Skin epidermis (tissue), 12 donors: ENCODE data around the gene PAX8.
A peak's percentile ranks its signal among the peaks of the same experiment; 100 is the strongest.

Experiments
- H3K27ac ChIP-seq, 21 experiments: fragments of 200-600 bp; sonication (generic) in 11 of 21; one replicate each; pipeline ENCODE4 v1.5.0; 2020; ENCODE audit warnings: mild to moderate bottlenecking in 3 of 21, inconsistent platforms in 2 of 21, moderate library complexity in 2 of 21
- H3K4me3 ChIP-seq, 7 experiments: fragments of 200-600 bp; sonication (generic) in 2 of 7; one replicate each; pipeline ENCODE4 v1.5.0; 2020; ENCODE audit warnings: inconsistent platforms in 2 of 7, mild to moderate bottlenecking in 2 of 7, moderate library complexity in 1 of 7

Gene PAX8

DNA sequence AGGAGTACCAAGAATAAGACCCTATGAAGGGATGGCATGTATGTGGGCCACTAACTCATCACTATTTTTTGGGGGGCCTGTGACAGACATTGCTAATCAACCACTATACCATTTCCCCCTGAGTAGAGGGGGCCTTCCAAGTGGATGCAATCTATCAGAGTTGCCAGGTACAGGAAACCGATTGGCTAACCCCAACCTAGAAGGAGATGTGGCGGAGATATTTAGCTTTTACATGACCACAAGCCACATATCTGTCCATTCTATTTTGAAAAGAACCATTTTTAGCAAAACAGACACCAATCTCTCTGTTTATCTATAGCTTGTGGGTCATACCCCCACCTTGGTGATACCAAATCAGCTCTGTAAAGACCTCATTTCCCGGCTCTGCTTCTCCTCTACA, 51.0 kb downstream of the PAX8 start:
- Histone ChIP-seq H3K27ac (no peak overlapping the region), H3K4me3 (no peak overlapping the region)

DNA sequence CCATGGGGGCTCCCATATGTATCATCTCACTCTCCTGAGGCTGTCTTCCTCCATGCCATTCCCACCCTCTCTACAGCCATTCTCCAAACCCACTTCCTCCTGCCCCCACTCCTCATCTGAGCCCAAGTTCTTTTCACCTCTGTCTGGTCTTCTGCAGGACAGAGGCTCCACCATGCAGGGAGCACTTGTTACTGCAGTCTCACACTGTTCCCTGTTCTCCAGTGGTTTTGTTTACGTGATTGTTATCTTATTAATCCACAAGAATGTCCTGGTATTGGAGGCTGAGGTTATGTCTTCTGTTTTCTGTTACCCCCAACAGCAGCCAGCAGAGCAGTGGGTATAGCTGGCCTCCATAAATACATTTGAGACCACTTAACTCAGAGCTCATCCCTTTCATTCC, 51.4 kb downstream of the PAX8 start:
- Histone ChIP-seq H3K4me3 (no peak overlapping the region), H3K27ac (no peak overlapping the region)

DNA sequence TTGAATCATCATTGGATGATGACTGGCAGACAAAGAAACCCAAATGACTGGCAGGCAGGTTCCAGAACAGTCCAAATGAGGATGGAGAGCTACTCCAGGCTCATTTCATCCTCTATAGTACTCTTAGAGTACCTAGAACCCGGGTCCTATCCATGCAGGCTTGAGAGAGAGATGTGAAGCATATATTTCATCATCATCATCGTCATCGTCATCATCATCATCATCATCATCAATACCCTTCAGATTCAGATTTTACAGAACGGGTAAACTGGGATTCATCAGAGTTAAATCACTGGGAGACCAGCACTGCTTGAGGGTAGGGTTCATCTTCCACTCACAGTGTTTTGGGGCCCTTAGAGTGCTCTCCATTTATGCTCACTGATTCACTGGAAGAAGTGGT, 52.3 kb downstream of the PAX8 start:
- Histone ChIP-seq H3K4me3 (no peak overlapping the region), H3K27ac (no peak overlapping the region)

DNA sequence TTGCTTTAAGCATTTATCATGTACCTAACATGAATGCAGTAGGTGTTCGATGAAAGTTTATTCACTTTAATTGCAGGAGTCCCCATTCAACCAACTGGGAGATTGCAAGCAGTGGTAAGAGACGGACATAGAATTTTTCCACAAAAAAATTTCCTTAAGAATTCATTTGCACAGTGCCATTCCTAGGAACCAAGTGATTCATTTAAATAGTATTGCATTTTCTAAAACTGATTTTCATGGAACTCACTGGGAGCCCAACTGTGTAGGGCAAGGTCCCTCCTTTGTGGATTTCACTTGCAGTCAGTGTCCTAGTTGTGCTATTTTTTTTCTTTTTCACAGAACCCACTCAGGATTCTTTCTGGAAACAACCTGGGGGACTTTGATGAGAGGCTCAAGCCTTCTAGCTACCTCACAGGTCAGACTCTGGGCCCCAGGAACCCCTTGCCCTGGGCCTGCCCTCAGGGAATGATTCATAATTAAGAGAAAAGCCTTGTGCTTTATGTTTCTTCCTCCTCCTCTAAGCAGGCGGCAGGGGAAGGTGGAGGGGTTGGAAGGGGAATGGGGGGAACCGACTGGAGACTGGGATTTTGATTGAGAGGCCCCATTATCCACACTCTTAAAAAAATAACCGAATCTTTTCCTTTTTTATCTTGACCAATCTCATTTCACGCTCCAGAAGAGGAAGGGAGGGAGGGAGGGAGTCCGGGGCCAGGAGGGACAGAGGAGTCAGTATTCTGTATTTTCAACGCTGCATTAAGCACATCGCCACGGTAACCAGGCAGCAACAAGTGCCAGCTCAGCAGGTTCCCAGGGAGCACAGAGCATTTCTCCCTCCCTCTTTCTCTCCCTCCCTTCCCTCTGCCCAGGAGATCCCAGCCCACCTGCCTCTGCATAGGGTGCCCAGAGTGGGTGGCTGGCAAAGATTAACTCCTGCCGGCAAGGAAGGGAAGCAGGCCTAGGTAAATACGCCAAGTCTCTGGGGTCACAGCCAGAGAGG, 53.2 kb downstream of the PAX8 start:
- Histone ChIP-seq H3K4me3 (no peak overlapping the region), H3K27ac (no peak overlapping the region)

DNA sequence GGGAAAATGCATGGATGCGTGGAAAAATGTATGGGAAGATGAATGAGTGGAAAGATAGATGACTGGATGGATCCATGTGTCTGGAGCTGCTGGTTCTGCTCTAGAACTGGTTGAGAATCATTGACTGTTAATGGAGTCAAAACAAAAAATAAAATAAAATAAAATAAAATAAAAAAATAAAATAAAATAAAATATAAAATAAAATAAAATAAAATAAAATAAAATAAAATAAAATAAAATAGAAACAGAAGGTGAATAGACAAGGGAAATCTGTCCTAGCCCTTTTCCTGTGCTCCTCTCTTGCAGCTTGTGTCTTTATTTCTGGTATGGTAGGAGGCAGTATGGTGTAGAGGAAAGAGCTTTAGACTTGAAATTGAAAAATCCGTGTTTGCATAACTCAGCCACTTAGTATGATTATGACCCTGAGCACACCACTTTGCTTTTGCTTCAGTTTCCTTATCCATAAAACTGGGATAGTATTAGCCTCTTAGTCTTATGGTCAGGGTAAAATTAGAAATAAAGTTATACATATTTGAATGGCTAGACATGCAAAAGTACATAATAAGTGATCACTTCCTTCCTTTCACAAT, 54.0 kb downstream of the PAX8 start:
- H3K4me3 ChIP-seq = no peak overlapping the region
- no peak overlapping the region for H3K27ac ChIP-seq

DNA sequence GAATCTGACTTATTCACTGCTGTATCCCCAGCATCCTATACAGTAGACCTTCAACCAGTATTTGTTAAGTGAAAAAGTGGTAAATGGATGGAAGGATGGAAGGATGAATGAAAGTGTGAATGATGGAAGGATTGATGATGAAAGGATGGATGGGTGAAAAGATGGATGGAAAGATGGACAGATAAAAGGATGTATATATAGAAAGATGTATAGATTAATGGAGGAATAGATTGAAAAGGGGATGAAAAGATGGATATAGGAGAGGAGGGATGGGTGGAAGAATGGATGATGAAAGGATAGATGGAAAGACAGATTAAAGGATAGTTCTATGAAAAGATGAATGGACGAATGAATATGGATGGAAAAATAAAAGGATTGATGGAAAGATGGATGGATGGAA, 54.9 kb downstream of the PAX8 start:
- Histone ChIP-seq H3K4me3 (no peak overlapping the region), H3K27ac (no peak overlapping the region)

DNA sequence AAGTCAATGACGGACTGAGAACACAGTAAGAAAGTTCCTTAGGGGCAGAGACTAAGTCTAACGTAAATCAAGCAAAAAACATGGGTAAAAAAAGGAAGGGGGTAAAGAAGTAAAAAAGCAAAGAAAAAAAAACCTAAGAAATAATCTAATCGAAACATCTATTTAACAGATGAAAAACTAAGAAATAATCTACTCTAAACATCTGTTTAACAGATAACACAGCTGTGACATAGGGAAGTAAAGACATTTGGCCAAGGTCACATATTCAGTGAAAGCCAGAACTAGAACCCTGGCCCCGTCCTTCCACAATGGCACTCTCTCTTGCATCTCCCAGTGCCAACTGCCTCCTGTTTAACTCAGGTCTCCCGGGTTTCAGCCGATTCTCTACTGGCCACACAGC, 56.9 kb downstream of the PAX8 start:
- Histone ChIP-seq H3K4me3 (no peak overlapping the region), H3K27ac (no peak overlapping the region)

DNA sequence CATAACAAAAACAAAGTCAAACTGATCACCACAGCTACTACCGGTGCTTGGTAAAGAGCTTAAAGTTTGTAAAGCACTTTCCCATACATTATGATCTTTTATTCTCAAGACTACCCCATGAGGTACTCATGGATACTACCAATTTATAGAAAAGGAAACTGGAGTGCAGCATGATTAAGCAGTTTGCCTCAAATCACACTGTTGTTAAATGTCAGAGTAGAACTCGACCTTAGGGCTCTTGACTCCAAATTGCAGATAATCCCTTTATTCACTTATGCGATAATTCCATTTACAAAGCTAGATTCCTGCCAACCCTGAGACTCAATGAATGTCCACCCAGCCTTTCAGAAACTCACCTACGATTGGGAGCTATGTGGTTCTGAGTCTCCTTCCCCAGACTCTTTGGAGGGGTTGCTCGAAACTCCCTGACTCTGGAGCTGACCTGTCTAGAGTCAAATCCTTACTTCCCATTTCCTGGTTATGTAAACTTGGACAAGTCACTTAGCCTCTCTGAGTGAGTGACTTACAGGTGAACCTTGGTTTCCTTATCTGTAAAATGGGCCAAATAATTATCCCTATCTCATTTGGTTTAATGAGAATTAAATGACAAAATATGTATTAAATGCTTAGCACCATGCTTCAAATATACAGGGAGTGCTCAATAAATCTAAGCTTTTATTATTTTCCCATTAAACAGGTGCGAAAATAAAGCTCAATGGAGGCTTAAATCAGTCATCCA, 57.6 kb downstream of the PAX8 start:
- H3K27ac ChIP-seq = peak overlapping the region in 2 of 21 experiments; percentile 8 to 36
- no peak overlapping the region for H3K4me3 ChIP-seq

DNA sequence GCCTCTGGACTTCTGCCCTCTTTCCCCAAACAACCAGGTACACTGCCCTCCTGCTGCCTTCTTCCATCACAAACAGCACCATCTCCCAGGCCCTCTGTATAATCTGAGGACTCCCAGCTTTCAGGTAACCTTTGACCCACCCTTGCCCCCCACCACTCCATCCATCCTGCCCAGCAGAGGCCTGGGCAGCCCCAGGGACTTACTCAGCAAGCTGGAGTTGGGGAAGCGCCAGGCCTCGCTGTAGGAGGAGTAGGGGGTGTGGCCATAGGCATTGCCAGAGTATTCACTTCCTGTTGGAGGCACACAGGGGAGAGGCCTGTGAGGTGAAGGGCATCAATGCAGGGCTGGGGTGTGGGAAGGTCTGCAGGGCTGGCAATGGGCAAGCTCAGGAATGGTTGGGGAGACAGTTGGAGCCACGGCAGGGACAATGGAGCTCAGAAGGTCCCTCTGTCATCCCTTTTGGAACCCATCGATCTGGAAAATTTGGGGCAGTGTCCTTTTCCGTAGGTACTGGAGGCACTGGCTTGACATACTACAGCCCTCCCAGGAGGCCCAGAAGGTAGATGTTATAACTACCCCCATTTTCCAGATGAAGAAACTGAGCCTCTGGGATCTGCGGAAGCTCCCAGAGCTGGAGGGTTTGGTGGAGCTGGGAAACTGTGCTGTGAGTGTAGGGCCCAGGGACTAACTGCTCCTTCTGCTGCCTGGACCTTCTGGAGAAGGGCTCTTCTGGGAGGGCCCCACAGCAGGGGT, 58.7 kb downstream of the PAX8 start:
- H3K4me3 ChIP-seq = no peak overlapping the region

DNA sequence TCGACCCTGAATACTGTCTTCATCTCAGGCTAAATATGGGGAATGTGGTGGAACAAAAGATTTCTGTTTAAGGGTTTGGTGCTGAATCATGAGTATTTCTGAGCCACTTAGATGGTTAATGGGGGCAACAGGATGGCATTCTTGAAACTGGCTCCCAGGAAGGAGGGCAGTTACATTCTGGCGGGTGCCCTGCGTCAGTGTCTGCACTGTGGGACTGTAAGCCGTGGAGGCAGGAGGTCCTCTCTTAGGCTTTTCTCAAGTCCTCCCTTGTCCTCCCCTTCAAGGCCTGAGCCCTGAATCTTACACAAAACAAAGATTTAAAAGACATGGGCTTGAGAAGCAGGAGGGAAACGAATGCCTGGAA, 59.2 kb downstream of the PAX8 start:
- Histone ChIP-seq H3K4me3 (no peak overlapping the region), H3K27ac (peak overlapping the region in 4 of 21 experiments; percentile 18 to 40 (median 32))

More for the DNA sequence above, 58.7 kb downstream of the PAX8 start:
- peak overlapping the region in 3 of 21 experiments; percentile 23 to 40 (median 40) for H3K27ac ChIP-seq

DNA sequence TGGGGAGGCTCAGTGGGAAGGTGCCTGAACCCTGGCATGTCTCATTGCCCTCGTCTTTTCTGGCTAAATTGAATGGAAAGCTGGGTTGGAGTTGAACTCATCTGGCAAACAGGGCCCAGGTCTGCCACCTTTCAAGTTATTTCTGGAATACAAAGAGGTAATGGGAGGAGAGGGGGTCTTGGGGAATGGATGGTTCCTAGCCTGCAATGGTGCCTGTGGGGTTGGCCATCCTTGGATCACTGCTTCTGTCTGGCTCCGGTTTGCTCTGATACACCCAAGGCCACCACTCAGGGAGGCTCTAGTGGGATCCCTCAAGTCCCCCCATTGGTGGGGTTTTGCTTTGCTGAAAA, 59.7 kb downstream of the PAX8 start:
- Histone ChIP-seq H3K27ac (peak overlapping the region in 5 of 21 experiments; percentile 18 to 40 (median 25)), H3K4me3 (no peak overlapping the region)

DNA sequence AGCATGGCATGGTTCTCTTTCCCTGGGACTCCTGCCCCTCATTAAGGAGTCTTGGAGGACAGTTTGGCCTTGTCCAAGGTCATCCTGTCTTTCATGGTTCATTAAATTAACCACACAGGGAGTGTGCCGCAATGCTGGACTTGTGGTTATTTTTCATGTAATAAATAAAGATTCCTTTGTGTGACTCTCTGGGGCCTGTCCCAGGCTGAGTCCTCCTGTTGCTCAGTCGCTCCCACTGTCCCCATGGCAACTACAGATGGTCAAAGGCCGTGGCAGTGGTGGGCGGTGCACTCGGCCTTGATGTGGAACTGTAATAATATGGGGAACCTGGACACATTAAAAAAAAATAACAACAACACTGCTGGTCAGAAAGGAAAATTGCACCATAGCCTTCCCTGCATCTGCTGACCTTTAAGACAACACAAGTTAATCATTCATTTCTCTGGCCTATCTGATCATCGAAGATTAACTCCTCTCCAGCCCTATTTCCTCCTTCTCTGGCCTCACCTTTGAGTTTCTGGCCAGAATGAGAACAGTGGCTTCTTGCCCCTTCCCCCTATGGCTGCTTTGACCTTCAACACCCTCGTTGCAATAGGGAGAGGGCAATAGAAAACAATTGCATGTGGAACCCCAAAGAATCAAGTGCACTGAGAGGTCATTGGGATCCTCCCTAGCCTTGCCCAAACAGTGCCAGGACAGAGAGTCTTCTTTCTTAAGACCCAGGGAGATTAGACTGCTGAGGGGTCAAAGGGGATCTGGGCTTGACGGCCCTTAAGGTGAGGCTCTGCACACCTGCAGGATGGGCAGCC, 60.2 kb downstream of the PAX8 start:
- Histone ChIP-seq H3K27ac (peak overlapping the region in 12 of 21 experiments; percentile 8 to 73 (median 44)), H3K4me3 (no peak overlapping the region)

DNA sequence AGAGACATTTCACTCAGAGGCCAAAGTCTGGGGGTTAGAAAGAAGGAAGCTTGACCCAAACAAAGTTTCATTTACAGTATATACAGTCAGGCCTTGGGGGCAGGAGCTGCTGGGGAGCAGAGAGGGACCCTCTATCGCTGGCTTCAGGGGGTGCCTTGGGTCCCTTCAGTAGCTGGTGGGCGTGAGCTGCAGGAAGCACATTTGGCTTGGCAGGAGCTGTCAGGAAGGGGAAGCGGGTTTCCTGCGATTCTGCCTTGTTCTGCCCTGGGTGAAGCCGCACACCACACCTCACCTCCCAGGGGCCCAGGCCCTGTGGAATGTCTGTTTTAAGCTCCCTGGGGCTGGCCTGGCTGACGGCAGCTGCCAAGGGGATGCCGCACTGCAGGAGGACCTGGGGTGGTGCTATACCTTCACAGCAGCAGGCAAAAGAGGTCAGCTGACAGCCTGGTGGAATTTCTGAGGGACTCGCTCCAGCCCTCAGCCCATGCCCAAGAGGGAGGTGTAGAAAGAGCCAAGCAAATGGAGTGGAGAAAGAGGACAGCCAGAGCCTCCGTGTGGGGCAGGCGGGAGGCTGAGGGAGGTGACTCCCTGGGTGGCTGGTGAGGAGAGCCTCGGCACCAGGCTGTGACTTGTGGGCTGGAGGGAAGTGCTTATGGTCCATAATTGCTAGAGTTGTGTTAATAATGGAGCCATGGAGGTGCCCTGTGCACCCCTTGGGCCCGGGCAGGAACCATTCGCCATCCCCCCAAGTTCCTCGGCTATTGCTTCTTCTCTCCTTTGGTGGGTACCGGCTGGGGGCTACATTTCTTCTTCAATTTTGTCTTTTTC, 61.1 kb downstream of the PAX8 start:
- Histone ChIP-seq H3K4me3 (no peak overlapping the region), H3K27ac (peak overlapping the region in 15 of 21 experiments; percentile 8 to 73 (median 35))

DNA sequence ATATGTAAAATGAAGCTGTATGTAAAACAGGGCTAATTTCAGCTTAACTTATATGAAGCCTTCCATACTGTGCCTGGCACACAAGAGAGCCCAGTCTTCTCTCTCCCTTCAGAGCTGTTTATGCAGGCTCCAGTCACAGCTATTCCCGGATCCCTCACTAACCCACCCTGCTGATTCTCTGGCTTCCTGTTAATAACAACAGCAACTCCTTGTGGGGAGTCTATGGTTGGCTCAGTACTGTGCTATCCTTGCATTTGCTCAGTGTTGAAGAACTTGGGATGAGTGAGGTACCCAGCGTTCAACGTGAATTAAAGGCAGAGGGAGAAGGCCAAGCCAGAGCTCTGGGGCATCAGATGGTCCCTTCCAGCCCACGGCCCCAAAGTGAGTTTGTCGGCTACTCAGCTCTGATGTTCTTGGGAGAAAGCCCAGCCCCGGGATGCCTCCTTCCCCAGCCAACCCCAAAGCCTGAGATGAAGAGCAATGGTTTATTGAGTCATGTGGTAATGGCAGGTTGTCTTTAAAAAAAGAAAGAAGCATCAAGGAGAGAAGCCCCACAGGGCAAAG, 61.7 kb downstream of the PAX8 start:
- peak overlapping the region in 8 of 21 experiments; percentile 14 to 73 (median 33) for H3K27ac ChIP-seq
- H3K4me3 ChIP-seq = no peak overlapping the region

DNA sequence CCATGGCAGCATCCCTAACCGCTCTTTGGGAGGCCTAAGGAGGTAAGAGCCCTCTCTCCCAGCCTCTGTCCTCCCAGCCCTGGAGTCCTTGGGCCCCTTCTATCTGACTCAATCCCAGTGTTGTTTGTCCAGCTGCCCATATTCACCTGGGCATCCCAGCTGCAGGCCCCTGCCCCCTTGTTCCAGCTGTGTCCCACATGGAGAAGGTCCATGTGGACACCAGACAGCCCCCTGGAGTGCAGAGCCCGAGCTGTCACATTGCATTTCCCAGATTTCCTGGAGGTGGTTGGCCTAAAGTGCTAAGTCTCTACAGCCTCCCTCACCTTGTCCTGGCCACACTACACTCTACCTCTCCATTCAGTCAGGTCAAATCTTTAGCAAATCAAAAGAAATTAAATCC, 62.4 kb downstream of the PAX8 start:
- Histone ChIP-seq H3K4me3 (no peak overlapping the region), H3K27ac (peak overlapping the region in 1 of 21 experiments; percentile 73)

DNA sequence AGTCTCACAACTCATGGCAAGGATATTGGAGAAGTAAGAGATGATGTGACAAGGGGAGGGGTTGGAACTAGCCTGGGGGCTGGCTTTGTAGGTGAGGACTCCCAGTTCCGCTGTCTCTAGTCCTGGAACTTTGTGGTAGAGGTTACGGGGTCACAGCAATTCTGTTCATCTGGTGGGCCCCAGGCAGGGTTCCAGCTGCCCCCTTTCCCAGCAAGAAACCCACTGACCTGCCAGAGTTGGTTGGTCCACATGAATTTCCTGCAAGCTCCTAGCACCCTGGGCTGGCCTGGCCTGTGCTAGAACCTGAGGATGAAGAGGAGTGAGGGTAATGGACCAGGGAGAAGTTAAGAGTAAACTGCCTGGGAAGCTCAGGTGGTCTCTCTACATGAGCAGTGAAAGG, 63.7 kb downstream of the PAX8 start:
- peak overlapping the region in 1 of 21 experiments; percentile 2 for H3K27ac ChIP-seq

DNA sequence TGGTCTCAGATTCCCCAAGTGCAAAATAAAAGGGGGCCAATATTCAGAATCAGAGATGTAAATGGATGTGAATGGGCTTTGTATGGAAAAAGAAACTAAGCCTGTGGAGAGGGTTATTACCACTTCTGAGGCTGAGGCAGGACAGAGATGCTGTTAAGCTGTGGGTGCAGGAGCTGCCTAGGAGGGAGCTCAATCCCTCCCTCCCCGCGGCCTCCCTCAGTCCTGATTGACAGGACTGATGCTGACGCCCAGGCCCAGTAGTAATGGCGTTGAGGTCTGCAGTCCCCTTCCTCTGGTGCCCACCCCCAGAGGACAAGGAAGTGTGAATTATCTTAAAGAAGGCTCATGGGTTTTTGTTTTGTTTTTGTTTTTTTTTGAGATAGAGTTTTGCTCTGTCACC, 64.6 kb downstream of the PAX8 start:
- peak overlapping the region in 2 of 21 experiments; percentile 16 to 88 for H3K27ac ChIP-seq

More for the DNA sequence above, 63.7 kb downstream of the PAX8 start:
- no peak overlapping the region for H3K4me3 ChIP-seq

More for the DNA sequence above, 64.6 kb downstream of the PAX8 start:
- no peak overlapping the region for H3K4me3 ChIP-seq
